Gastroesophageal sphincter (tissue), 3 donors: ENCODE data around the gene PABPN1L.

Experiments
- EP300 ChIP-seq: sonication (generic); formaldehyde crosslinking; IDR thresholded peaks from one replicate; pipeline ENCODE4 v1.6.1; 2017; ENCODE audit warnings: antibody characterized with exemption, mild to moderate bottlenecking
- TF ChIP-seq, protein P1 (sequence below), 4 experiments: fragments of 200-600 bp in 2 of 4; fragments of 450-650 bp in 2 of 4; sonication (generic) in 1 of 4; IDR thresholded peaks; one replicate each; pipeline ENCODE4 v1.5.1; 2017 to 2019; ENCODE audit warnings: antibody characterized with exemption in 4 of 4, mild to moderate bottlenecking in 2 of 4, moderate library complexity in 2 of 4

DNA sequence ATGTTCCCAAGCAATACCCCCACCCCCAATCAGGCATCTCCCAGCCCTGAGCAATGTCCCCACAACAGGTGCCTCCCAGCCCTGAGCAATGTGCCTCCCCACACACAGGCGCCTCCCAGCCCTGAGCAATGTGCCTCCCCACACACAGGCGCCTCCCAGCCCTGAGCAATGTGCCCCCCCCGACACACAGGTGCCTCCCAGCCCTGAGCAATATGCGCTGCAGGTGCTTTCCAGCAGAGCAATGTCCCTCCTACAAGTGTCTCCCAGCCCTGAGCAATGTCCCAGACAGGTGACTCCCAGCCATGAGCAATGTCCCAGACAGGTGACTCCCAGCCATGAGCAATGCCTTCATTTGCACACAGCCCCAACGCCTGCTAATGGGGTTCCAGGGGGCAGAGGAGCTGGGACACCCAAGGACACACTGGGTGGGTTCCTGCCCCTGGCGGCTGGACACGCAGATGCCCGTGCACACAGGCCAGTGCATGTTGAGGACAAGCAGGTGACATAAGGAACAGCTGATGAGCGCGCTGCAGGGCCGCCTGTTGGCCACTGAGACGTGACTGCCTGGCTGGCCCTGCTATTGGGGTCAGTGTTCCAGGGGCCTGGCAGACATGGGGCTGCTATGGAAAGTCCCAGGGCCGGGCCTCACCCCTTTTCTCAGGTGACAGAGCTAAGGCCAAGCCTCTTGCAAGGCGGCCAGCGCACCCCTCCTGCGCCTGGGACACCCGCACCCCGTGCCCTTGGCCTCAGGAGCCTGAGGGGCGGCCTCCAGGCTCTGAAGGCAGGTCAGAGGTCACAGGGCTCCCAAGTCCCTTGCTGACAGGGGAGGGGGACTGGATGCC is 26.9 kb upstream of the PABPN1L start:
- TF ChIP-seq, protein P1, sequence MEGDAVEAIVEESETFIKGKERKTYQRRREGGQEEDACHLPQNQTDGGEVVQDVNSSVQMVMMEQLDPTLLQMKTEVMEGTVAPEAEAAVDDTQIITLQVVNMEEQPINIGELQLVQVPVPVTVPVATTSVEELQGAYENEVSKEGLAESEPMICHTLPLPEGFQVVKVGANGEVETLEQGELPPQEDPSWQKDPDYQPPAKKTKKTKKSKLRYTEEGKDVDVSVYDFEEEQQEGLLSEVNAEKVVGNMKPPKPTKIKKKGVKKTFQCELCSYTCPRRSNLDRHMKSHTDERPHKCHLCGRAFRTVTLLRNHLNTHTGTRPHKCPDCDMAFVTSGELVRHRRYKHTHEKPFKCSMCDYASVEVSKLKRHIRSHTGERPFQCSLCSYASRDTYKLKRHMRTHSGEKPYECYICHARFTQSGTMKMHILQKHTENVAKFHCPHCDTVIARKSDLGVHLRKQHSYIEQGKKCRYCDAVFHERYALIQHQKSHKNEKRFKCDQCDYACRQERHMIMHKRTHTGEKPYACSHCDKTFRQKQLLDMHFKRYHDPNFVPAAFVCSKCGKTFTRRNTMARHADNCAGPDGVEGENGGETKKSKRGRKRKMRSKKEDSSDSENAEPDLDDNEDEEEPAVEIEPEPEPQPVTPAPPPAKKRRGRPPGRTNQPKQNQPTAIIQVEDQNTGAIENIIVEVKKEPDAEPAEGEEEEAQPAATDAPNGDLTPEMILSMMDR (IDR thresholded peaks at IDR 0.05), result no peak
- no peak for TF ChIP-seq EP300
